GM12873 (cell line): ENCODE measurements around the gene TSTD1.

Experiments
- TF ChIP-seq, protein P1 (sequence below): IDR thresholded peaks from 2 replicates; pipeline ENCODE4 v1.5.1; 2012; ENCODE audit warnings: low read depth, mild to moderate bottlenecking, moderate library complexity, low read length, control low read depth; ENCODE audit not compliant: insufficient read depth; ENCODE audit errors: missing control alignments

TSTD1 gene

GRCh38 chr1:161000736-161001480, 37.9 kb downstream of the TSTD1 start:
- TF ChIP-seq, protein P1, sequence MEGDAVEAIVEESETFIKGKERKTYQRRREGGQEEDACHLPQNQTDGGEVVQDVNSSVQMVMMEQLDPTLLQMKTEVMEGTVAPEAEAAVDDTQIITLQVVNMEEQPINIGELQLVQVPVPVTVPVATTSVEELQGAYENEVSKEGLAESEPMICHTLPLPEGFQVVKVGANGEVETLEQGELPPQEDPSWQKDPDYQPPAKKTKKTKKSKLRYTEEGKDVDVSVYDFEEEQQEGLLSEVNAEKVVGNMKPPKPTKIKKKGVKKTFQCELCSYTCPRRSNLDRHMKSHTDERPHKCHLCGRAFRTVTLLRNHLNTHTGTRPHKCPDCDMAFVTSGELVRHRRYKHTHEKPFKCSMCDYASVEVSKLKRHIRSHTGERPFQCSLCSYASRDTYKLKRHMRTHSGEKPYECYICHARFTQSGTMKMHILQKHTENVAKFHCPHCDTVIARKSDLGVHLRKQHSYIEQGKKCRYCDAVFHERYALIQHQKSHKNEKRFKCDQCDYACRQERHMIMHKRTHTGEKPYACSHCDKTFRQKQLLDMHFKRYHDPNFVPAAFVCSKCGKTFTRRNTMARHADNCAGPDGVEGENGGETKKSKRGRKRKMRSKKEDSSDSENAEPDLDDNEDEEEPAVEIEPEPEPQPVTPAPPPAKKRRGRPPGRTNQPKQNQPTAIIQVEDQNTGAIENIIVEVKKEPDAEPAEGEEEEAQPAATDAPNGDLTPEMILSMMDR: no peak

DNA sequence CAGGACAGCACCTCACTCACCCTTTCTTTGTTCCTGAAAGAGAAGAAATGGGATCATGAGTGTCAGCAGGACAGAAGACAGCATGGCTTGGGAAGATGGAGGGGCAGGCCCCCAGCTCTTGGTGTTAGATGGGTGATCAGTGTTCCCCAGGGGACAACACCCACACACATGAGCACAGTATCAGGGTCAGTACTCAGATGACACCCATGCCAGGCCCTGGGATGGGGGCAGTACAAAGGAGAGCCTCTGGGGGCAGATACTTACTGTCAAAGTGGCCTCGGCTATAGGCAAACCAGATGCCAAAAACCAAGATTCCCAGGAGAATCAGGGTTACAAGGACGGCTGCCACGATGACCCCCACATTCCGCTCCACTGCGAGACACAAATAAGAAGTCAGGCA, 39.4 kb downstream of the TSTD1 start:
- TF ChIP-seq, protein P1: peak; percentile 27

DNA sequence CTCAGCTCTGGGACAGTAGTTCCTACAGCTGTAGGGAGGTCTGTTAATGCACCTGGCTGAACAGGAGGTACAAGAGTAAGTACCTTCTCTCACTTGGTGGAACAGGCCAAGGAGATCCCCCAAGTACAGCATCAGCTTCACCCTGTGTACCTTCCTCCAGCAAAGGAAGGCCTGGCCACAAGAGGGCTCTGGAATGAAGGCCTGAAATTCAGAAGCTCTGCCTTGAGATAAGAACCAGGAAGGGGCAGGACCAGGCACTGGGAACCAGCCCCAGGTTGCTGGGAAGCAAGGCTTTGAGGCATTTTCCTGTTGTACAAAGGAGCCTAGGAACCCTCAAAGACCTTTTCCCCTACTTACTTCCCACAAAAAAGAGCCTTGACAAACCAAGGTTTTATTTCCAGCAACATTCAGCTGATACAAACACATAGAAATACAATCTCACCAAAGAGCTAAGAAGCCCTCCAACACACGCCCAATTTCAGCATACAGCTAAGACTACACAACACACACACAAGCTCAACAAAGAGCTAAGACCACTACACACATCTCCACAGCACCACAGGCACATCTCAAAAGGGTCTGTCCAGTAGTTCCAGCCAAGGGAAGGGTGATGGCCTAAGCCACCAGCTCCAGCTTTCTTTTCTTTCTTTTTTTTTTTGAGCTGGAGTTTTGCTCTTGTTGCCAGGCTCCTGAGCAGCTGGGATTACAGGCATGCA, 41.3 kb downstream of the TSTD1 start:
- TF ChIP-seq, protein P1: peak; percentile 72

DNA sequence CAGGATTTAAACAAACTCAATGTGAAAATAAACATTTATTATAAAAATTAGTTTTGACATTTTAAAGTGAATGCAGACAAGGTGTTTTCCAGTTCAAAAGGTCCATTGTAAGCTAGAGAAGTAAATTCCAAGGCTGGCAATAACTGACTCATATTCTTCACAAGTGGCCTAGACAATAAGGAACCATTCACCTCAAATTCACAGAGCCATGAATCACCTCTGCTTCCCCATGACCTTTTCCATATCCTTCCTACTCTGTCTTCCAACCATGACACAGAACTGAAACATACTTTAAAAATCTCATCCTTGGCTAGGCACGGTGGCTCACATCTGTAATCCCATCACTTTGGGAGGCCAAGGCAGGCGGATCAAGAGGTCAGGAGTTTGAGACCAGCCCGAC, 42.6 kb downstream of the TSTD1 start:
- TF ChIP-seq, protein P1: no peak

GRCh38 chr1:160993544-160994193, 45.1 kb downstream of the TSTD1 start:
- TF ChIP-seq, protein P1: peak; percentile 11
